GM23338 (cell line): Measurements from ENCODE around the gene FNDC1. TPM values are rescaled to one million over a fixed set of nuclear protein-coding genes. Genes with fewer than 3 reads are reported as not detected.
A peak's percentile ranks its signal among the peaks of the same experiment; 100 is the strongest.

ENCODE experiments used
- ATAC-seq: fragments of 200-7000 bp; cut with Tn5 transposase; 3 replicates; pipeline ENCODE4 v1.9.1; 2020
- DNase-seq: peaks from one replicate; pipeline ENCODE4 v3.0.0-alpha.2; 2015; ENCODE audit warnings: low spot score
- H2AFZ ChIP-seq: fragments of 200-600 bp; sonication (generic); 2 replicates; pipeline ENCODE4 v1.8.0; 2016; ENCODE audit warnings: antibody characterized with exemption, mild to moderate bottlenecking, moderate library complexity
- H3F3A ChIP-seq: fragments of 200-600 bp; sonication (generic); replicated peaks from 2 replicates; pipeline ENCODE4 v1.8.0; 2017; ENCODE audit warnings: antibody characterized with exemption, mixed run types, low read depth
- H3K27ac ChIP-seq: fragments of 200-600 bp; sonication (generic); 2 replicates; pipeline ENCODE4 v1.6.1; 2016; ENCODE audit warnings: low read depth
- H3K27me3 ChIP-seq: fragments of 200-600 bp; sonication (generic); 2 replicates; pipeline ENCODE4 v1.8.0; 2016; ENCODE audit warnings: mild to moderate bottlenecking, mixed run types, moderate library complexity; ENCODE audit not compliant: insufficient read depth
- H3K36me3 ChIP-seq: fragments of 200-600 bp; sonication (generic); 2 replicates; pipeline ENCODE4 v1.8.0; 2016; ENCODE audit warnings: mild to moderate bottlenecking; ENCODE audit not compliant: insufficient read depth
- H3K4me1 ChIP-seq: fragments of 200-600 bp; sonication (generic); 2 replicates; pipeline ENCODE4 v1.8.0; 2016; ENCODE audit warnings: mild to moderate bottlenecking, moderate library complexity; ENCODE audit not compliant: insufficient read depth
- H3K4me2 ChIP-seq: fragments of 200-600 bp; sonication (generic); 2 replicates; pipeline ENCODE4 v1.7.1; 2017; ENCODE audit warnings: mixed run types
- H3K4me3 ChIP-seq: fragments of 200-600 bp; sonication (generic); 2 replicates; pipeline ENCODE4 v1.6.1; 2016; ENCODE audit warnings: mixed run types
- H3K79me2 ChIP-seq: fragments of 200-600 bp; sonication (generic); replicated peaks from 2 replicates; pipeline ENCODE4 v1.8.0; 2017; ENCODE audit warnings: mild to moderate bottlenecking; ENCODE audit not compliant: insufficient read depth
- H3K9me2 ChIP-seq: fragments of 200-600 bp; sonication (generic); 2 replicates; pipeline ENCODE4 v1.8.0; 2017; ENCODE audit not compliant: insufficient read depth
- H4K20me1 ChIP-seq: fragments of 200-600 bp; sonication (generic); replicated peaks from 2 replicates; pipeline ENCODE4 v1.8.0; 2017; ENCODE audit warnings: mild to moderate bottlenecking; ENCODE audit not compliant: insufficient read depth
- H3K27ac Mint-ChIP-seq: 2 replicates; pipeline ENCODE4 v1.8.0; 2020; ENCODE audit warnings: inconsistent platforms, mild to moderate bottlenecking, moderate library complexity, mixed read lengths
- H3K27me3 Mint-ChIP-seq: 3 replicates; pipeline ENCODE4 v1.8.0; 2022; ENCODE audit warnings: low read depth, mild to moderate bottlenecking, moderate library complexity, mixed read lengths, inconsistent platforms; ENCODE audit not compliant: insufficient read depth, poor library complexity
- H3K36me3 Mint-ChIP-seq: 3 replicates; pipeline ENCODE4 v1.8.0; 2021; ENCODE audit warnings: low read depth, mild to moderate bottlenecking, inconsistent platforms, moderate library complexity, mixed read lengths
- H3K4me1 Mint-ChIP-seq: 3 replicates; pipeline ENCODE4 v1.8.0; 2020; ENCODE audit warnings: mild to moderate bottlenecking, inconsistent platforms, mixed read lengths
- H3K4me3 Mint-ChIP-seq: 3 replicates; pipeline ENCODE4 v1.8.0; 2021; ENCODE audit warnings: moderate library complexity, mild to moderate bottlenecking, inconsistent platforms, mixed read lengths
- H3K9me3 Mint-ChIP-seq: 3 replicates; pipeline ENCODE4 v1.8.0; 2020; ENCODE audit warnings: moderate library complexity, mild to moderate bottlenecking, inconsistent platforms, mixed read lengths
- CREB1 ChIP-seq: fragments of 250-450 bp; sonication (Bioruptor Pico); IDR thresholded peaks from 2 replicates; pipeline ENCODE4 v1.5.0; 2020; ENCODE audit warnings: low read depth, mild to moderate bottlenecking, moderate library complexity
- EZH2phosphoT487 ChIP-seq: fragments of 200-600 bp; sonication (generic); IDR thresholded peaks from one replicate; pipeline ENCODE4 v1.8.1; 2018; ENCODE audit warnings: antibody characterized with exemption; ENCODE audit not compliant: unreplicated experiment
- JUNB ChIP-seq: IDR thresholded peaks from one replicate; pipeline ENCODE4 v1.6.1; 2016; ENCODE audit warnings: antibody characterized with exemption; ENCODE audit not compliant: unreplicated experiment
- NANOG ChIP-seq: IDR thresholded peaks from 2 replicates; pipeline ENCODE4 v1.6.1; 2016; ENCODE audit warnings: antibody characterized with exemption, borderline replicate concordance
- POLR2AphosphoS5 ChIP-seq: IDR thresholded peaks from 2 replicates; pipeline ENCODE4 v1.6.1; 2016; ENCODE audit warnings: antibody characterized with exemption, low read depth
- STAT1 ChIP-seq: IDR thresholded peaks from one replicate; pipeline ENCODE4 v1.6.1; 2016; ENCODE audit warnings: antibody characterized with exemption; ENCODE audit not compliant: unreplicated experiment
- ZNF114 ChIP-seq: fragments of 250-450 bp; sonication (Bioruptor Pico); IDR thresholded peaks from 2 replicates; pipeline ENCODE4 v1.5.0; 2020; ENCODE audit warnings: mild to moderate bottlenecking, moderate library complexity
- ZNF331 ChIP-seq: fragments of 250-450 bp; sonication (Bioruptor Pico); IDR thresholded peaks from 2 replicates; pipeline ENCODE4 v1.5.0; 2020; ENCODE audit warnings: low read depth, mild to moderate bottlenecking, moderate library complexity
- polyA plus RNA-seq: library from polyadenylated mRNA; unstranded; fragments of >200 nt; fragmentation: Nextera tagmentation; extraction: Ambion mirVana; gene quantifications from 2 replicates; pipeline ENCODE4 v1.2.1, GENCODE V29; 2016
- total RNA-seq: library from RNA; depleted of rRNA; stranded (reverse); fragments of >200 nt; shearing (Covaris generic); gene quantifications from 2 replicates; pipeline ENCODE4 v1.2.3, GENCODE V29; 2014
- TF ChIP-seq, protein P1 (sequence below), 2 experiments: fragments of 200-600 bp in 1 of 2; sonication (generic) in 1 of 2; conservative IDR thresholded peaks; 2 replicates each; pipeline versions ENCODE4 v1.5.1 to v1.6.1; 2016 to 2017; ENCODE audit warnings: antibody characterized with exemption in 2 of 2, low read depth in 2 of 2, mild to moderate bottlenecking in 2 of 2, moderate library complexity in 1 of 2
- TF ChIP-seq, protein P2 (sequence below): fragments of 250-450 bp; sonication (Bioruptor Pico); IDR thresholded peaks from 2 replicates; pipeline ENCODE4 v1.5.0; 2020; ENCODE audit warnings: mild to moderate bottlenecking, moderate library complexity
- TF ChIP-seq, protein P3 (sequence below): IDR thresholded peaks from 2 replicates; pipeline ENCODE4 v1.6.1; 2016; ENCODE audit warnings: antibody characterized with exemption

FNDC1 gene
- total and polyA plus RNA-seq, 2 experiments from 2014 or later: 0.38 to 0.57 TPM

DNA sequence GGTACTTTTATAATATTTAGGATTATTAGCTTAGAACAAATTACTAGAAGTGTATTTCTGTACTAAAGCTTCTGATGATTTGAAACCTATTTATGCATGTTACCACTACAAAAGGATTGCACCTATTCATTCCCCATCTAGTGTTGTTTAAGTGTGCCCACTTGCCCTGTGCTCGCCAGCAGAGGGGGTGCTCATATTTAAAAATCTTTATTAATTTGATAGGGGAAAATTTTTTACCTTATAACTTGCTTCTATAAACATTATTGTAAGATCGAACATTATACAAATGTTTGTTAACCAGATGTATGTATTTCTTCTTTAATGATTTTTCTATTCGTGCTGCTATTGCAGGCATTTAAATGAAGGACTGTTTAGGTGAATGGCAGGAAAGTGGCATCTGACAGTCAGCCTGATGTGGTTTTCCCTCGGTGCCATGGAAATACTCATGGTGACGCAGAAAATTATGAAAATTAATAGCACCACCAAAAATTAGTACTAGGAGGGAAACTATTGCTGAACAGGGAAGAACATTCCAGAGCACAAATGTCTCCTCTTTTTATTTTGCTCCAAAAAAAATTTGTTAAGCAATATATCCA, 44.1 kb upstream of the FNDC1 start:
- no peak overlapping the region for H3K27ac Mint-ChIP-seq
- Histone ChIP-seq H4K20me1 (no peaks in the 10 kb centered on the region), H3K36me3 (no peaks in the 10 kb centered on the region), H3F3A (no peaks in the 10 kb centered on the region), H3K27me3 (no peaks in the 10 kb centered on the region), H3K4me3 (no peak overlapping the region), H3K9me2 (no peaks in the 10 kb centered on the region), H3K79me2 (no peaks in the 10 kb centered on the region), H3K4me2 (no peak overlapping the region), H3K4me1 (no peaks in the 10 kb centered on the region), H2AFZ (no peak overlapping the region), H3K27ac (no peak overlapping the region)
- H3K4me3 Mint-ChIP-seq: no peak overlapping the region
- ATAC-seq (no peak), DNase-seq (no peak)
- no peak for TF ChIP-seq CREB1
- TF ChIP-seq, protein P1, sequence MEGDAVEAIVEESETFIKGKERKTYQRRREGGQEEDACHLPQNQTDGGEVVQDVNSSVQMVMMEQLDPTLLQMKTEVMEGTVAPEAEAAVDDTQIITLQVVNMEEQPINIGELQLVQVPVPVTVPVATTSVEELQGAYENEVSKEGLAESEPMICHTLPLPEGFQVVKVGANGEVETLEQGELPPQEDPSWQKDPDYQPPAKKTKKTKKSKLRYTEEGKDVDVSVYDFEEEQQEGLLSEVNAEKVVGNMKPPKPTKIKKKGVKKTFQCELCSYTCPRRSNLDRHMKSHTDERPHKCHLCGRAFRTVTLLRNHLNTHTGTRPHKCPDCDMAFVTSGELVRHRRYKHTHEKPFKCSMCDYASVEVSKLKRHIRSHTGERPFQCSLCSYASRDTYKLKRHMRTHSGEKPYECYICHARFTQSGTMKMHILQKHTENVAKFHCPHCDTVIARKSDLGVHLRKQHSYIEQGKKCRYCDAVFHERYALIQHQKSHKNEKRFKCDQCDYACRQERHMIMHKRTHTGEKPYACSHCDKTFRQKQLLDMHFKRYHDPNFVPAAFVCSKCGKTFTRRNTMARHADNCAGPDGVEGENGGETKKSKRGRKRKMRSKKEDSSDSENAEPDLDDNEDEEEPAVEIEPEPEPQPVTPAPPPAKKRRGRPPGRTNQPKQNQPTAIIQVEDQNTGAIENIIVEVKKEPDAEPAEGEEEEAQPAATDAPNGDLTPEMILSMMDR (conservative IDR thresholded peaks at IDR 0.05; ENCODE audit: low read depth in 2 of 2): peak; percentile 35 to 58
- H3K36me3 Mint-ChIP-seq: no peaks in the 10 kb centered on the region
- H3K4me1 Mint-ChIP-seq: no peaks in the 10 kb centered on the region
- H3K9me3 Mint-ChIP-seq: no peaks in the 10 kb centered on the region
- peaks cover 3% of the 10 kb centered on the region for H3K27me3 Mint-ChIP-seq

DNA sequence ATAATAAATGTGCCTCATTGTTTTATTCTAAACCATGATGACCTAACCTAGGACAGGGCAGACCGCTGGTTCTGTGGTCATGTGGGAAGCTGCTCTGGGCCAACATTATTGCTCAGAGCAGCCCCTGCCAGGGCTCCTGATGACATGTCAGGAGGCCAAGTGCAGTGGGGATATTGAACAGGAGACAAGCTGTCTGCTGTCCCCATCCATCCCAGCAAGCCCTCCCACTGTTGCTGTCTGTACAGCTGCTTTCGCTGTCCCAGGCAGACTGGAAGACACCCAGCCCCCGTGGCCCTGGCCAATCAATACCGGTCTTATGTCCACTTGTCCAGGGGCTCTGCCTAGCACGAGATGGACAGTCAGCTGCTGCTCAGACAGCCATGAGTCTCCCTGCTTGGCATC, 43.2 kb upstream of the FNDC1 start:
- Histone ChIP-seq H3K27me3 (no peaks in the 10 kb centered on the region), H3K9me2 (no peaks in the 10 kb centered on the region), H3K4me1 (no peaks in the 10 kb centered on the region), H3K27ac (no peak overlapping the region), H3K36me3 (no peaks in the 10 kb centered on the region), H2AFZ (0 out of 2 replicates have a peak overlapping the region, but pooled peaks have one; percentile 3), H3K79me2 (no peaks in the 10 kb centered on the region), H4K20me1 (no peaks in the 10 kb centered on the region), H3K4me2 (no peak overlapping the region), H3K4me3 (no peak overlapping the region), H3F3A (no peaks in the 10 kb centered on the region)
- H3K4me3 Mint-ChIP-seq: no peak overlapping the region
- peaks cover 3% of the 10 kb centered on the region for H3K27me3 Mint-ChIP-seq
- no peak for ATAC-seq
- H3K4me1 Mint-ChIP-seq: no peaks in the 10 kb centered on the region
- no peak for DNase-seq
- no peak overlapping the region for H3K27ac Mint-ChIP-seq
- no peaks in the 10 kb centered on the region for H3K36me3 Mint-ChIP-seq
- no peaks in the 10 kb centered on the region for H3K9me3 Mint-ChIP-seq
- TF ChIP-seq, protein P2, sequence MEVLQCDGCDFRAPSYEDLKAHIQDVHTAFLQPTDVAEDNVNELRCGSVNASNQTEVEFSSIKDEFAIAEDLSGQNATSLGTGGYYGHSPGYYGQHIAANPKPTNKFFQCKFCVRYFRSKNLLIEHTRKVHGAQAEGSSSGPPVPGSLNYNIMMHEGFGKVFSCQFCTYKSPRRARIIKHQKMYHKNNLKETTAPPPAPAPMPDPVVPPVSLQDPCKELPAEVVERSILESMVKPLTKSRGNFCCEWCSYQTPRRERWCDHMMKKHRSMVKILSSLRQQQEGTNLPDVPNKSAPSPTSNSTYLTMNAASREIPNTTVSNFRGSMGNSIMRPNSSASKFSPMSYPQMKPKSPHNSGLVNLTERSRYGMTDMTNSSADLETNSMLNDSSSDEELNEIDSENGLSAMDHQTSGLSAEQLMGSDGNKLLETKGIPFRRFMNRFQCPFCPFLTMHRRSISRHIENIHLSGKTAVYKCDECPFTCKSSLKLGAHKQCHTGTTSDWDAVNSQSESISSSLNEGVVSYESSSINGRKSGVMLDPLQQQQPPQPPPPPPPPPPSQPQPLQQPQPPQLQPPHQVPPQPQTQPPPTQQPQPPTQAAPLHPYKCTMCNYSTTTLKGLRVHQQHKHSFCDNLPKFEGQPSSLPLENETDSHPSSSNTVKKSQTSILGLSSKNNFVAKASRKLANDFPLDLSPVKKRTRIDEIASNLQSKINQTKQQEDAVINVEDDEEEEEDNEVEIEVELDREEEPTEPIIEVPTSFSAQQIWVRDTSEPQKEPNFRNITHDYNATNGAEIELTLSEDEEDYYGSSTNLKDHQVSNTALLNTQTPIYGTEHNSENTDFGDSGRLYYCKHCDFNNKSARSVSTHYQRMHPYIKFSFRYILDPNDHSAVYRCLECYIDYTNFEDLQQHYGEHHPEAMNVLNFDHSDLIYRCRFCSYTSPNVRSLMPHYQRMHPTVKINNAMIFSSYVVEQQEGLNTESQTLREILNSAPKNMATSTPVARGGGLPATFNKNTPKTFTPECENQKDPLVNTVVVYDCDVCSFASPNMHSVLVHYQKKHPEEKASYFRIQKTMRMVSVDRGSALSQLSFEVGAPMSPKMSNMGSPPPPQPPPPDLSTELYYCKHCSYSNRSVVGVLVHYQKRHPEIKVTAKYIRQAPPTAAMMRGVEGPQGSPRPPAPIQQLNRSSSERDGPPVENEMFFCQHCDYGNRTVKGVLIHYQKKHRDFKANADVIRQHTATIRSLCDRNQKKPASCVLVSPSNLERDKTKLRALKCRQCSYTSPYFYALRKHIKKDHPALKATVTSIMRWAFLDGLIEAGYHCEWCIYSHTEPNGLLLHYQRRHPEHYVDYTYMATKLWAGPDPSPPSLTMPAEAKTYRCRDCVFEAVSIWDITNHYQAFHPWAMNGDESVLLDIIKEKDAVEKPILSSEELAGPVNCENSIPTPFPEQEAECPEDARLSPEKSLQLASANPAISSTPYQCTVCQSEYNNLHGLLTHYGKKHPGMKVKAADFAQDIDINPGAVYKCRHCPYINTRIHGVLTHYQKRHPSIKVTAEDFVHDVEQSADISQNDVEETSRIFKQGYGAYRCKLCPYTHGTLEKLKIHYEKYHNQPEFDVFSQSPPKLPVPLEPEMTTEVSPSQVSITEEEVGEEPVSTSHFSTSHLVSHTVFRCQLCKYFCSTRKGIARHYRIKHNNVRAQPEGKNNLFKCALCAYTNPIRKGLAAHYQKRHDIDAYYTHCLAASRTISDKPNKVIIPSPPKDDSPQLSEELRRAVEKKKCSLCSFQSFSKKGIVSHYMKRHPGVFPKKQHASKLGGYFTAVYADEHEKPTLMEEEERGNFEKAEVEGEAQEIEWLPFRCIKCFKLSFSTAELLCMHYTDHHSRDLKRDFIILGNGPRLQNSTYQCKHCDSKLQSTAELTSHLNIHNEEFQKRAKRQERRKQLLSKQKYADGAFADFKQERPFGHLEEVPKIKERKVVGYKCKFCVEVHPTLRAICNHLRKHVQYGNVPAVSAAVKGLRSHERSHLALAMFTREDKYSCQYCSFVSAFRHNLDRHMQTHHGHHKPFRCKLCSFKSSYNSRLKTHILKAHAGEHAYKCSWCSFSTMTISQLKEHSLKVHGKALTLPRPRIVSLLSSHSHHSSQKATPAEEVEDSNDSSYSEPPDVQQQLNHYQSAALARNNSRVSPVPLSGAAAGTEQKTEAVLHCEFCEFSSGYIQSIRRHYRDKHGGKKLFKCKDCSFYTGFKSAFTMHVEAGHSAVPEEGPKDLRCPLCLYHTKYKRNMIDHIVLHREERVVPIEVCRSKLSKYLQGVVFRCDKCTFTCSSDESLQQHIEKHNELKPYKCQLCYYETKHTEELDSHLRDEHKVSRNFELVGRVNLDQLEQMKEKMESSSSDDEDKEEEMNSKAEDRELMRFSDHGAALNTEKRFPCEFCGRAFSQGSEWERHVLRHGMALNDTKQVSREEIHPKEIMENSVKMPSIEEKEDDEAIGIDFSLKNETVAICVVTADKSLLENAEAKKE: no peak
- no peak for TF ChIP-seq CREB1
- TF ChIP-seq EZH2phosphoT487: no peak
- TF ChIP-seq ZNF114 (CRISPR knock-in tag): no peak
- TF ChIP-seq ZNF331: no peak
- TF ChIP-seq POLR2AphosphoS5: no peak
- TF ChIP-seq NANOG: no peak
- no peak for TF ChIP-seq STAT1
- TF ChIP-seq, protein P3, sequence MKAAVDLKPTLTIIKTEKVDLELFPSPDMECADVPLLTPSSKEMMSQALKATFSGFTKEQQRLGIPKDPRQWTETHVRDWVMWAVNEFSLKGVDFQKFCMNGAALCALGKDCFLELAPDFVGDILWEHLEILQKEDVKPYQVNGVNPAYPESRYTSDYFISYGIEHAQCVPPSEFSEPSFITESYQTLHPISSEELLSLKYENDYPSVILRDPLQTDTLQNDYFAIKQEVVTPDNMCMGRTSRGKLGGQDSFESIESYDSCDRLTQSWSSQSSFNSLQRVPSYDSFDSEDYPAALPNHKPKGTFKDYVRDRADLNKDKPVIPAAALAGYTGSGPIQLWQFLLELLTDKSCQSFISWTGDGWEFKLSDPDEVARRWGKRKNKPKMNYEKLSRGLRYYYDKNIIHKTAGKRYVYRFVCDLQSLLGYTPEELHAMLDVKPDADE: no peak
- TF ChIP-seq JUNB: no peak
